Measurements from ENCODE around the gene GAB2. TPM values are rescaled to one million over a fixed set of nuclear protein-coding genes. Genes with fewer than 3 reads are reported as not detected.
A peak's percentile ranks its signal among the peaks of the same experiment; 100 is the strongest.
"Not testable (repeated sequence)": the region's sequence is repeated elsewhere in the genome, so short reads cannot be mapped to it uniquely, and the experiment has no call there.

The GAB2 gene
- total and polyA plus RNA-seq, 7 experiments from 2014 or later, result 0.17 to 42.6 (median 3.5) TPM

GRCh38 chr11:78222726-78223125, 194.9 kb downstream of the GAB2 start:
- H3K4me1 ChIP-seq (ENCODE audit: control insufficient read depth in 2 of 2, insufficient read depth in 2 of 2, low read length in 2 of 2); CTCF ChIA-PET; POLR2A ChIA-PET; H3K9me3 Mint-ChIP-seq; H3K27me3 ChIP-seq (ENCODE audit: control insufficient read depth in 2 of 2, insufficient read depth in 2 of 2, low read length in 2 of 2); H3K27me3 Mint-ChIP-seq; H3K36me3 ChIP-seq (ENCODE audit: control insufficient read depth in 2 of 3, insufficient read depth in 3 of 3, low read length in 3 of 3); H3K4me3 ChIP-seq (ENCODE audit: low read length); DNase-seq; H3K9me3 ChIP-seq (ENCODE audit: control insufficient read depth in 2 of 3, low read length in 3 of 3); intact Hi-C loops (cut with micrococcal nuclease); ATAC-seq; H3K4me3 Mint-ChIP-seq; H3K27ac ChIP-seq (ENCODE audit: low read depth, low read length): not testable (repeated sequence)
- Mint-ChIP-seq H3K36me3 (peaks cover 4 to 57% (median 12%) of the 10 kb centered on the region in 5 donors), H3K4me1 (peaks cover 0 to 46% (median 9%) of the 10 kb centered on the region in 7 donors), H3K27ac (peak overlapping the region in 1 of 9 donors; percentile 18)

DNA sequence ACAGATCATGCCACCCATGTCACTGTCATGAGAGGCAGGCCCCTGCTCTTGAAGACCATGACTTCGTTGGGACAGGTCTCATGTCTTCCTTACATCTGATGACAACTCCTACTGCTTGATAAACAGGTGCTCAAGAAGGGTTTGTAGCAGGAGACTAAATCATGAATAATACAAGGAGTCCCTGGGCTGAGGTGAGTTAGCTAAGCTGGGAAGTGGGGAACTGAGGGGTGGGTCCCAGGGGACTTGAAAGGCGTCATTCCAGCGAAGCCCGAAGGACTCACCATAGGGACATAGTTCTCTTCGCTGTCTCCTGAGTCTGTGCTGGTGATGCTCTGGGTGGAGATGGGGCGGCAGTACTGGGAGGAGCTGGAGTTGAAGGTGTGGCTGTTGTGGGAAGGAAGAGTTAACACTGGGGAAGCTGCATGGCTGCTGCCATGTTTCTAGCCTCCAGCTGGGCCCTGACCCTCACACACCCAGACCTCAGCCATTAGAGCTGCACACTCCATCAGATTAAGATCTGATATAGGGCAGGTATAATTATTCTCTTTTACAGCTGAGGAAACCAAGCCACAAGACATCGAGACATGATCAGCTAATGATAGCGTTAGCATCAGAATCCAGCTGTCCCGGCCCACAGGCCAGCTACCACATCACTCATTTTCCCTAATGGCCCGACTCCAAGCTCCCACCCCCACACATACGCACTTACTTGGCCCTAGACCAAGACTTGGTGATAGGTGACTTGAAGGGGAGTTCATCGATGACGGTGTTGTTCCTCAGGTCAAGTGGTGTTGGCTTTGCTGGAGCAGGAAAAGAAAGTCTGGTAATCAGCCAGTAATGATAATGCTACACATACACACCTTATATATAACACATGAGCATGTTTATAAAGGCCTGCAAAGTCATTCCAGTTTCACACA, 196.0 kb downstream of the GAB2 start:
- Mint-ChIP-seq H3K4me3 (no peak overlapping the region), H3K27ac (peak overlapping the region in 7 of 9 donors; percentile 22 to 89 (median 53)), H3K4me1 (peaks cover 0 to 44% (median 9%) of the 10 kb centered on the region in 7 donors), H3K9me3 (no peaks in the 10 kb centered on the region), H3K27me3 (no peaks in the 10 kb centered on the region), H3K36me3 (peaks cover 4 to 61% (median 18%) of the 10 kb centered on the region in 5 donors)
- Histone ChIP-seq H3K4me1 (ENCODE audit: control insufficient read depth in 2 of 2, insufficient read depth in 2 of 2, low read length in 2 of 2) (no peaks in the 10 kb centered on the region), H3K27ac (ENCODE audit: low read depth, low read length) (no peak overlapping the region), H3K36me3 (ENCODE audit: control insufficient read depth in 2 of 3, insufficient read depth in 3 of 3, low read length in 3 of 3) (no peaks in the 10 kb centered on the region), H3K27me3 (ENCODE audit: control insufficient read depth in 2 of 2, insufficient read depth in 2 of 2, low read length in 2 of 2) (no peaks in the 10 kb centered on the region), H3K4me3 (ENCODE audit: low read length) (no peak overlapping the region), H3K9me3 (ENCODE audit: control insufficient read depth in 2 of 3, low read length in 3 of 3) (no peaks in the 10 kb centered on the region)
- peak in 1 of 9 donors; percentile 7 for DNase-seq
- no peak for ATAC-seq
- CTCF ChIA-PET, result interaction anchor here (0.9 kb wide), 1 partner anchor 82 kb away, joined by 3 read pairs; the partner anchor contains the start of gene ALG8
- POLR2A ChIA-PET, result no interaction called here
- intact Hi-C loops (cut with micrococcal nuclease), result no loop called here

- ATAC-seq (no peak), DNase-seq (peak in 1 of 9 donors; percentile 13)
- Mint-ChIP-seq H3K9me3 (no peaks in the 10 kb centered on the region), H3K4me1 (peaks cover 0 to 41% (median 9%) of the 10 kb centered on the region in 7 donors), H3K27me3 (no peaks in the 10 kb centered on the region), H3K4me3 (no peak overlapping the region), H3K27ac (peak overlapping the region in 8 of 9 donors; percentile 6 to 89 (median 62)), H3K36me3 (peaks cover 3 to 56% (median 22%) of the 10 kb centered on the region in 5 donors)
- Histone ChIP-seq H3K36me3 (ENCODE audit: control insufficient read depth in 2 of 3, insufficient read depth in 3 of 3, low read length in 3 of 3) (peaks cover 0 to 7% (median 0%) of the 10 kb centered on the region in 3 experiments), H3K4me3 (ENCODE audit: low read length) (no peak overlapping the region), H3K4me1 (ENCODE audit: control insufficient read depth in 2 of 2, insufficient read depth in 2 of 2, low read length in 2 of 2) (no peaks in the 10 kb centered on the region), H3K9me3 (ENCODE audit: control insufficient read depth in 2 of 3, low read length in 3 of 3) (no peaks in the 10 kb centered on the region), H3K27me3 (ENCODE audit: control insufficient read depth in 2 of 2, insufficient read depth in 2 of 2, low read length in 2 of 2) (no peaks in the 10 kb centered on the region), H3K27ac (ENCODE audit: low read depth, low read length) (no peak overlapping the region)
- ChIA-PET CTCF (no interaction called here), POLR2A (no interaction called here)
- intact Hi-C loops (cut with micrococcal nuclease), result no loop called here
These were observed 197.1 kb downstream of the GAB2 start for GRCh38 chr11:78220218-78221157.

DNA sequence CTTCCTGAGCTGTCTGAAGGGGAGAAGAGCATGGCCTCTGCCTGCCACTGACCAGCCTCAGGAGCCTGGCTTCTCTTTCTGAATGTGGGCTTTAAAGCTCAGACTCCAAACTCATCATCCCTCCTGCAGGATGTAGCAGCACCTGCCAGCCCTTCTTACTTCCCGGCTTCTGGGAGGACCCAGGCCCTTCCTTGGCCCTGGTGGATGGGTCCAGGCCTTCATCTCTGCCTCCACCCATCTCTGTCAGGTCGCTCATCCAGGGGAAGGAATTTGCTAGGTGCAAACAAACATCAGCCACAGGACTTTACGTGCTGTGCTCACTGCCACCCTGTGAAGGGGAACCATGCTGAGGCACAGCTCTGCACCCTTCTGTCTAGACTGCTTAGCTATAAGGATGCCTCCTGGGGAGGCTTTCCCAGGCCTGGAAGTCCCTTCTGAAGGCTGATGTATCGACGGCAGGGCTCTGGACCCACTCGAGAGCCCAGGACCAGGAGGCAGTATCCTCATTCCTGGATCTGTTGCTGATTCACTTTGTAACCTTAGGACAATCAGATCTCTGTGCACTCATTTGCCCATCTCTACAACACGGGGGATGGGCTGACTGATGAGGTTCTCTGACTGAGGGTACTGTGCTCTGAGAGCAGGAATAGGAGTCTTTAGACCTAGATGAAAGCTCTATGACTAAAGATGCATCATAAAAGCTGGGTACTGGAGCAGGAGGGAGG, 198.0 kb downstream of the GAB2 start:
- Mint-ChIP-seq H3K9me3 (no peaks in the 10 kb centered on the region), H3K36me3 (peaks cover 0 to 53% (median 17%) of the 10 kb centered on the region in 5 donors), H3K27me3 (no peaks in the 10 kb centered on the region), H3K4me1 (peaks cover 0 to 35% (median 9%) of the 10 kb centered on the region in 7 donors), H3K27ac (peak overlapping the region in 6 of 9 donors; percentile 3 to 82 (median 14)), H3K4me3 (no peak overlapping the region)
- no peak overlapping the region for H3K4me3 ChIP-seq (ENCODE audit: low read length)
- POLR2A ChIA-PET, result no interaction called here
- H3K27ac ChIP-seq (ENCODE audit: low read depth, low read length), result no peak overlapping the region
- ATAC-seq (no peak), DNase-seq (peak in 1 of 9 donors; percentile 14)
- peaks cover 0 to 16% (median 0%) of the 10 kb centered on the region in 3 experiments for H3K36me3 ChIP-seq (ENCODE audit: control insufficient read depth in 2 of 3, insufficient read depth in 3 of 3, low read length in 3 of 3)
- no peaks in the 10 kb centered on the region for H3K27me3 ChIP-seq (ENCODE audit: control insufficient read depth in 2 of 2, insufficient read depth in 2 of 2, low read length in 2 of 2)
- CTCF ChIA-PET, result interaction anchor here (1.0 to 1.1 kb wide), 2 partner anchors 11 to 112 kb away, joined by 3 to 4 read pairs; no protein-coding TSS in a partner anchor
- no peaks in the 10 kb centered on the region for H3K4me1 ChIP-seq (ENCODE audit: control insufficient read depth in 2 of 2, insufficient read depth in 2 of 2, low read length in 2 of 2)
- intact Hi-C loops (cut with micrococcal nuclease), result no loop called here
- no peaks in the 10 kb centered on the region for H3K9me3 ChIP-seq (ENCODE audit: control insufficient read depth in 2 of 3, low read length in 3 of 3)

GRCh38 chr11:78218707-78219492, 198.7 kb downstream of the GAB2 start:
- H3K4me3 Mint-ChIP-seq, result no peak overlapping the region
- peaks cover 0 to 20% (median 0%) of the 10 kb centered on the region in 3 experiments for H3K36me3 ChIP-seq (ENCODE audit: control insufficient read depth in 2 of 3, insufficient read depth in 3 of 3, low read length in 3 of 3)
- intact Hi-C loops (cut with micrococcal nuclease), result no loop called here

More at GRCh38 chr11:78218707-78219492, 198.7 kb downstream of the GAB2 start:
- H3K27me3 ChIP-seq (ENCODE audit: control insufficient read depth in 2 of 2, insufficient read depth in 2 of 2, low read length in 2 of 2), result no peaks in the 10 kb centered on the region
- DNase-seq, result peak in 1 of 9 donors; percentile 9
- no peak for ATAC-seq
- no peak overlapping the region for H3K4me3 ChIP-seq (ENCODE audit: low read length)
- ChIA-PET CTCF (interaction anchor here (1.0 to 1.1 kb wide), 2 partner anchors 12 to 112 kb away, joined by 3 to 4 read pairs; no protein-coding TSS in a partner anchor), POLR2A (no interaction called here)
- Mint-ChIP-seq H3K4me1 (peaks cover 0 to 32% (median 9%) of the 10 kb centered on the region in 7 donors), H3K36me3 (peaks cover 0 to 52% (median 17%) of the 10 kb centered on the region in 5 donors), H3K27ac (peak overlapping the region in 7 of 9 donors; percentile 7 to 82 (median 30)), H3K9me3 (no peaks in the 10 kb centered on the region), H3K27me3 (no peaks in the 10 kb centered on the region)
- H3K27ac ChIP-seq (ENCODE audit: low read depth, low read length), result no peak overlapping the region
- H3K9me3 ChIP-seq (ENCODE audit: control insufficient read depth in 2 of 3, low read length in 3 of 3), result no peaks in the 10 kb centered on the region
- no peaks in the 10 kb centered on the region for H3K4me1 ChIP-seq (ENCODE audit: control insufficient read depth in 2 of 2, insufficient read depth in 2 of 2, low read length in 2 of 2)
